Progenitor cell of endocrine pancreas (in vitro differentiated cells): ENCODE measurements around the gene PWP2. TPM values are rescaled to one million over a fixed set of nuclear protein-coding genes. Genes with fewer than 3 reads are reported as not detected.
"Not testable (repeated sequence)": the region's sequence is repeated elsewhere in the genome, so short reads cannot be mapped to it uniquely, and the experiment has no call there.

Experiments used
- DNase-seq: peaks from one replicate; pipeline ENCODE4 v3.0.0; 2021; ENCODE audit warnings: low spot score; ENCODE audit not compliant: unreplicated experiment
- H3K27ac Mint-ChIP-seq: 2 replicates; pipeline ENCODE4 v1.8.0; 2021; ENCODE audit warnings: mild to moderate bottlenecking, moderate library complexity, mixed read lengths
- H3K27me3 Mint-ChIP-seq: 2 replicates; pipeline ENCODE4 v1.8.0; 2021; ENCODE audit warnings: mixed read lengths
- H3K36me3 Mint-ChIP-seq: 2 replicates; pipeline ENCODE4 v1.8.0; 2022; ENCODE audit warnings: mixed read lengths; ENCODE audit not compliant: insufficient read depth
- H3K4me1 Mint-ChIP-seq: 2 replicates; pipeline ENCODE4 v1.8.0; 2021; ENCODE audit warnings: low read depth, mixed read lengths
- H3K4me3 Mint-ChIP-seq: 2 replicates; pipeline ENCODE4 v1.8.0; 2021; ENCODE audit warnings: low read depth, mild to moderate bottlenecking, moderate library complexity, mixed read lengths
- H3K9me3 Mint-ChIP-seq: 2 replicates; pipeline ENCODE4 v1.8.0; 2021; ENCODE audit warnings: low read depth, mixed read lengths
- total RNA-seq: library from RNA; stranded (reverse); gene quantifications from 2 replicates; pipeline ENCODE4 v1.2.1, GENCODE V29; 2021
- TF ChIP-seq, protein P1 (sequence below): fragments of 200-600 bp; sonication (generic); IDR thresholded peaks from one replicate; pipeline ENCODE4 v1.5.0; 2021; ENCODE audit warnings: antibody characterized with exemption, mild to moderate bottlenecking; ENCODE audit not compliant: unreplicated experiment

Gene PWP2
- total RNA-seq, 1 donor from 2014 or later = 7.0 TPM

DNA sequence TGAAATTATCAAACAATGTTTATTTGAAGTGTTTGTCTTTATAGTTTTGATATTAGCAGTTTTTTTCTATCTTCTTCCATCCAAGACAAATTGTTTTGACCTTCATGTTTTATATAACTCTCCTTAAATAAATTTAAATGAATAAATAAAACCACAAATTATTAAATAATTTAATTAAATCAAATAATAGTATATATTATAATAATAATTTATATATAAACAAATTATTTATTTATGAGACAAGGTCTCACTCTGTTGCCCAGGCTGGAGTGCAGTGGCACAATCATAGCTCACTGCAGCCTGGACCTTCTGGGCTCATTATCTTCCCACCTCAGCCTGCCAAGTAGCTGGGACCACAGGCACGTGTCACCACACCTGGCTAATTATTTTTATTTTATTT, 12.4 kb upstream of the PWP2 start:
- TF ChIP-seq, protein P1, sequence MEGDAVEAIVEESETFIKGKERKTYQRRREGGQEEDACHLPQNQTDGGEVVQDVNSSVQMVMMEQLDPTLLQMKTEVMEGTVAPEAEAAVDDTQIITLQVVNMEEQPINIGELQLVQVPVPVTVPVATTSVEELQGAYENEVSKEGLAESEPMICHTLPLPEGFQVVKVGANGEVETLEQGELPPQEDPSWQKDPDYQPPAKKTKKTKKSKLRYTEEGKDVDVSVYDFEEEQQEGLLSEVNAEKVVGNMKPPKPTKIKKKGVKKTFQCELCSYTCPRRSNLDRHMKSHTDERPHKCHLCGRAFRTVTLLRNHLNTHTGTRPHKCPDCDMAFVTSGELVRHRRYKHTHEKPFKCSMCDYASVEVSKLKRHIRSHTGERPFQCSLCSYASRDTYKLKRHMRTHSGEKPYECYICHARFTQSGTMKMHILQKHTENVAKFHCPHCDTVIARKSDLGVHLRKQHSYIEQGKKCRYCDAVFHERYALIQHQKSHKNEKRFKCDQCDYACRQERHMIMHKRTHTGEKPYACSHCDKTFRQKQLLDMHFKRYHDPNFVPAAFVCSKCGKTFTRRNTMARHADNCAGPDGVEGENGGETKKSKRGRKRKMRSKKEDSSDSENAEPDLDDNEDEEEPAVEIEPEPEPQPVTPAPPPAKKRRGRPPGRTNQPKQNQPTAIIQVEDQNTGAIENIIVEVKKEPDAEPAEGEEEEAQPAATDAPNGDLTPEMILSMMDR = no peak
- no peaks in the 10 kb centered on the region for H3K27me3 Mint-ChIP-seq
- H3K36me3 Mint-ChIP-seq = peaks cover 3% of the 10 kb centered on the region
- no peak overlapping the region for H3K4me3 Mint-ChIP-seq
- DNase-seq = no peak
- H3K9me3 Mint-ChIP-seq = no peaks in the 10 kb centered on the region
- no peak overlapping the region for H3K27ac Mint-ChIP-seq
- no peaks in the 10 kb centered on the region for H3K4me1 Mint-ChIP-seq

DNA sequence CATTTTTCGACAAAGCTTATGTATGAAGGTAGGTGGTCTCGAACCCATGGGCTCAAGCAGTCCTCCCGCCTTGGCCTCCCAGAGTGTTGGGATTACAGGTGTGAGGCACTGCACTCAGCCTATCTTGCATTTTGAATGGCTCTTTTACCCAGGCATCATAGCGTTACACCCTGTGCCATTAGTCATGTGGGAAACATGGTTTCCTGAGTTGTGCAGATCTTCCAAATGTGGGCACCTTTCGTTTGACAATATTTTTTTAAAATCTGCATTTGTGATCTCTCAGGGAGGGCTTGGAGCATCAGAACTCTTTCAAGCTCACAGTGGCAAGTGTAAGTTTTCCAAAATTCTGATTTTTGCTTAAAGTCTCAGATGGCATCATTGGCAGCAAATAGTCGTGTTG, 8.7 kb upstream of the PWP2 start:
- not testable (repeated sequence) for H3K4me3 Mint-ChIP-seq, H3K27me3 Mint-ChIP-seq, H3K27ac Mint-ChIP-seq, H3K36me3 Mint-ChIP-seq, H3K4me1 Mint-ChIP-seq, H3K9me3 Mint-ChIP-seq, DNase-seq

DNA sequence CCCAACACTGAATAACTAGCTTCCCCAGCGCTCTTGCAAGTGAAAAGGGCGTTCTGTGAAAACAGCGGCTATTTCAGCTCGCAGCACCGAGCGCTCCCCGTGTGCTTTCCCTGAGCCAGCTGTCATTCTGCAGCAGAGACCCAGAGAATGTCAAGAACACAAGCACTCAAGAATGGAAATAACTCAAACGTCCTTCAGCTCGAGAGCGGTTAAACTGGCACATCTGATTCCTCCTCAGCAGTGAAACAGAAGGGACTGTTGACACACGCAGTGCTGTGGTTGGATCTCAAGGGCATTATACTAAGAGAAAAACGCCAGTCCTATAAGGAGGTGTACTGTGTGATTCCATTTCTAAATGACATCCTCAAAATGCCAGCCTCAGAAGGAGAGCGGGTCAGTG, 8.2 kb upstream of the PWP2 start:
- H3K9me3 Mint-ChIP-seq, H3K4me1 Mint-ChIP-seq, H3K36me3 Mint-ChIP-seq, DNase-seq, H3K4me3 Mint-ChIP-seq, H3K27ac Mint-ChIP-seq, H3K27me3 Mint-ChIP-seq: not testable (repeated sequence)

DNA sequence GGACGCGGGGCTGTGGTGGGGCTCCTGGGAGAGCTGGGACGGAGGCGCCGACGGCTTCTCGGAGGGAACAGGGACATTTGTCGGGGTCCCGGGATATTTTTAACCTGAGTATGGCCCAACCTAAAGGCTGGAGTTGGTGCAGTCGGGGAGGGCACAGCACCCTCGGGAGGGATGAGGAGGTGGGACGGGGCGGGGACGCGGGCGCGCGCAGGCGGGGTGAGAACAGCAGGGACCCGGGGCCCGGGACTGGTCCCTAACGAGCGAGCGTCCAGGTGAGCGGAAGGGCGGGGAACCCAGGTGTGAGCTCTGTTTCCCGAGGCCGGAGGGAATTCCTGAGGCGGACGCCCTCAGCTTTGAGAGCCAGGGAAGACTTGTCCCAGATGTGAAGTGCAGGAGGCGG, 390 bp downstream of the PWP2 start:
- H3K9me3 Mint-ChIP-seq, H3K27ac Mint-ChIP-seq, H3K27me3 Mint-ChIP-seq, DNase-seq, H3K36me3 Mint-ChIP-seq, H3K4me3 Mint-ChIP-seq, H3K4me1 Mint-ChIP-seq: not testable (repeated sequence)

DNA sequence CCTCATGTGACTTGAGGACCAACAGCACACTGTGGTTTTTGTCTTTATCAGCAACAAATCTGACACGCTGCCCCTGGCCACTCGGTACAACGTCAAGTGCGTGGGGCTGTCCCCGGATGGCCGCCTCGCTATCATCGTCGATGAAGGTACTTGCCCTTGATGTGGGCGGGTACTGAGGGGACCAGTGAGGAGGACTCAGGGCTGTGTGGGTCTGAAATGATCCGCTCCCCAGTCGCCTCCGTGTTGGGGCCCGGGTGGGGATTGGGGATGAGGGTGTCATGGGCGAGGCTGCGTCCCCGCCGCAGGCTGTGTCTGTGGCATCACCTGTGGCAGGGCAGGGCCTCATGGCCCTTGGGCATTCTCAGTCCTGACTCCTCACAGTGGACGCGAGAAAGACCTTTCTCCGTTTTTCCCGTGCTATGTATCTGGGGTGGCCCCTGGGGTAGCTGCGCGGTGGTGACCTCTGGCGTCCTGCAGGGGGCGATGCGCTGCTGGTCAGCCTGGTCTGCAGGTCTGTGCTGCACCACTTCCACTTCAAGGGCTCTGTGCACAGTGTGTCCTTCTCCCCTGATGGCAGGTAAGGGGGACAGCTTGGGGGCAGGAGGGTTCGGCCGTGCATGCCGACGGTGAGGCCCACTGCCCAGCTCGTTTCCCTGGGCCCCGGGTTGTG, 6.6 kb downstream of the PWP2 start:
- H3K4me1 Mint-ChIP-seq, H3K27me3 Mint-ChIP-seq, DNase-seq, H3K36me3 Mint-ChIP-seq, H3K27ac Mint-ChIP-seq, H3K9me3 Mint-ChIP-seq, H3K4me3 Mint-ChIP-seq: not testable (repeated sequence)

DNA sequence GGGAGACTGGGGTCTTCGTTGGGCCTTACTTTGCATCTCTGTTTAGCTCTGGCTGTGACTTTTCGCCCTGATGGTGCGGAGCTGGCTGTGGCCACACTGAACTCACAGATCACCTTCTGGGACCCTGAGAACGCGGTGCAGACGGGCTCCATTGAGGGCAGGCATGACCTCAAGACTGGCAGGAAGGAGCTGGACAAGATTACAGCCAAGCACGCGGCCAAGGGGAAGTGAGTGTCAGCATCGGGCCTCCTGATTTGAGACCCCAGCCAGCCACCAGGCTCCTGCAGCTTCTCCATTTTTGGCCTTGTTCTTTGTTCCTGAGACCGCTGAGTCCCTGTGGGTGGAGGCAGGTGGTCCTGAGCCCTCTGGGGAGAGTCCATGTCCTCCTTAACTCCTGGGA, 14.9 kb downstream of the PWP2 start:
- H3K27ac Mint-ChIP-seq, H3K9me3 Mint-ChIP-seq, H3K36me3 Mint-ChIP-seq, H3K4me1 Mint-ChIP-seq, H3K4me3 Mint-ChIP-seq, H3K27me3 Mint-ChIP-seq, DNase-seq: not testable (repeated sequence)

DNA sequence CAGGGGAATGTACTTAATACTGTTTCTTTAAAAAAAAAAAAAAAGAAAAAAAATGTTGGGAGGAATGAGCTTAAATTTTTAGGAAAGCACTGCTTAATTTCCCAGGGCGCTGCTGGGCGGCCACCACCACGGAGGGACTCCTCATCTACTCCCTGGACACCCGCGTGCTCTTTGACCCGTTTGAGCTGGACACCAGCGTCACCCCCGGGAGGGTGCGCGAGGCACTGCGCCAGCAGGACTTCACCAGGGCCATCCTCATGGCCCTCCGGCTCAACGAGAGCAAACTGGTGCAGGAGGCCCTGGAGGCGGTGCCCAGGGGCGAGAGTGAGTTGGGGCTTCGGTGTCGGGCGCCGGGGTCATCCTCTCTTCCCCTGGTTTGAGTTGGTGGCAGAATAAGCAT, 20.6 kb downstream of the PWP2 start:
- not testable (repeated sequence) for DNase-seq, H3K27me3 Mint-ChIP-seq, H3K4me3 Mint-ChIP-seq, H3K27ac Mint-ChIP-seq, H3K4me1 Mint-ChIP-seq, H3K36me3 Mint-ChIP-seq, H3K9me3 Mint-ChIP-seq

DNA sequence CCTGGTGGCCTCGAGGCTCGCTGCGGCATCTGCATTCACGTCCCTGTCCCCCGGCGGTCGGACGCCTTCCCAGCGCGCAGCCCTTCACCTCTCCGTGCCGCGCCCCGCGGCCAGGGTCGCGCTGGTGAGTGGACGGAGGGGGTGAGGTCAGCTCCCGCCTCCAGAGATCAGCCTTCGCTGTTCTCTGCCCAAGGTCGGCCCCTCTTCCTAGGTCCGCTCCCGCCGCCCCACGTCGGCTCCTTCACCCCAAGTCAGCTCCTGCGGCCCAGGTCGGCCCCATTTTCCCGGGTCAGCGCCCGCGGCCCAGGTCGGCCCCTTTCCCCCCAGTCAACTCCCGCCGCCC, 26.5 kb downstream of the PWP2 start:
- not testable (repeated sequence) for H3K4me3 Mint-ChIP-seq, DNase-seq, H3K9me3 Mint-ChIP-seq, H3K27me3 Mint-ChIP-seq, H3K4me1 Mint-ChIP-seq, H3K36me3 Mint-ChIP-seq, H3K27ac Mint-ChIP-seq

DNA sequence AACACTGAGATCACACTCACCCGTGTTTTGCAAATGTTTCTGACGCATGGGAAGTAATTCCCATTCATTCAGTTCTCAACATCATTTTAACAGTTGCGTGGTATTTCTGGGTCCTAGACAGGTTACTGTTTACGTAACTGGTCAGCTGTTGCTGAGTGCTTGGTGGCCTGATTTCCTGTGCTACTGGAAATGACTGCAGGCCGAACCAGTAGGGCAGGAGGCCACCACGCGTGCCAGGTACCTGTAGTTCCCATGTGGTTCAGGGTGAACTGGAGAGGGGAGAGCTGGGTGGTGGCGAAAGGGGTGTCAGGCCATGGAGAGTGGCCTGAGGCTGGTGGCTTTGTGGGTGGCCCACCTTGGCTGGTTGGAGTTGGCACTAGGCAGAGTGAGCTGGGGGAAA, 27.5 kb downstream of the PWP2 start:
- H3K27me3 Mint-ChIP-seq, H3K9me3 Mint-ChIP-seq, DNase-seq, H3K27ac Mint-ChIP-seq, H3K36me3 Mint-ChIP-seq, H3K4me1 Mint-ChIP-seq, H3K4me3 Mint-ChIP-seq: not testable (repeated sequence)

DNA sequence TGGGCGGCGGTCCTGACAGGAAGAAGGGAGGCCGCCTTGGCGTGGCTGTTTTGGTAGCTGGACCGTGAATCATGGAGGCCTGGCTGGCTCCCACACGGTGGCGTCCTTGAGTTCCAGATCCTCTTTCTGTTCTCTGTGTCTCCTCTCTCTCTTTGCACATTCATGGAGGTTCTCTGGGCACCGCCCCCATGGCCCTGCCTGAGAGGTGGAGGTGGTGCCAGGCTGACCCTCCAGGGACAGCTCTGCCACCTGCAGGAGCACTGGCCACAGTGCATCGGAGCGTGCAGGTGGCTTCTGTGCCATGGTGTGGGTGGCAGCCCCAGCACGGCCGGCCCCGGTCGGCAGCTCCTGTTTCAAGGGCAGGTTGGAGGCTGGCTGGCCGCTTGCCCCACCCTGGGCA, 30.8 kb downstream of the PWP2 start:
- H3K27ac Mint-ChIP-seq, H3K36me3 Mint-ChIP-seq, H3K9me3 Mint-ChIP-seq, H3K4me1 Mint-ChIP-seq, H3K4me3 Mint-ChIP-seq, DNase-seq, H3K27me3 Mint-ChIP-seq: not testable (repeated sequence)

DNA sequence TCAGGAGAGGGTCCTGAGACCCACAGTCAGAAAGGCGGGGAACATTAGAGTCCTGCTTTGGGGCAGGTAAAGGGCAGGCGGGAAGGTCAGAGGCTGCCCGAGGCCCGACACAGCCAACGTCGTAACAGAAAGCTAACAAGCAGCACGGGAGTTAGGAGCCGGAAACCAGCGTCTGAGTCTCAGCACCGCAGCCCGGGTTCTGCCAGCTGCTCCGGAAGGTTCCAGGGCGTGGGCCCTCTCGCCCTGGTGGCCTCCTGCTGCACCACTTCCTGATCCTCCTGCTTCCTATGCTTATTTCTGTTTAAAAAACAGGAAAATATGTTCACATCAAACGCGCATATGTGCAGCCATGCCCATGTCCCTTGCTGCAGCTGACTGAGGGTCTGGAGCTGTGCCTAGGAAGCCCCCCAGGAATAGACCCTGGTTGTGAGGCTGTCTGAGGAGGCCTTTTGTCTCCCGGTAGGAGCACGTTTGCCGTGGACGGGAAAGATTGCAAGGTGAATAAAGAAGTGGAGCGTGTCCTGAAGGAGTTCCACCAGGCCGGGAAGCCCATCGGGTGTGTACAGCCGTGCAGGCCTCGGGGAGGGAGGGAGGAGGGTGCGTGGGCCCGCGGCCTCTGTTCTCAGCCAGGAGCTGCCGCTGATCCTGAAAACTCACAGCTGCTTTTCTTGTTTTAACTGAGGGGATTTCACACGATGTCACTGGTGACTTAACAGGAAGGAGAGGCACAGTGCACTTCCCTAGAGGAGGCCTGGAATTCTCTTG, 32.8 kb downstream of the PWP2 start:
- not testable (repeated sequence) for H3K27ac Mint-ChIP-seq, H3K4me3 Mint-ChIP-seq

DNA sequence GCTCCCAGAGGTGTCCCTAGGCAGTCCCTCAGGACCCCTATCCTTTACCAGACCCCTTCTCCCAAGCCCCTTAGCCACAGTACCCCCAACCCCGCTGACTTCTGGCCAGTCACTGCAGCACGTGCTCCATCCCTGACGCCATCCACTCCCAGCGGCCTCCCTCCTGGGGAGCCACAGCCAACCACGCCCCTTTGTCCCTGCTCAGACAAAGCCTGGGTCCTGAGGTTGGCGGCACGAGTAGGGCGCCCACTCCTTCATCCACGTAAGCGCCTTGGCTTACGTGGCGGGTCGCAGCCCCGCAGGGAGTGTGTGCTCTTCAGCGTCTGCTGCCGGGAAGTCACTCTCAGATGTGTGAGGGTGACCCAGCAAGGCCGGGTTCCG, 33.3 kb downstream of the PWP2 start:
- not testable (repeated sequence) for H3K27me3 Mint-ChIP-seq

More for the DNA sequence above, 32.8 kb downstream of the PWP2 start:
- not testable (repeated sequence) for H3K36me3 Mint-ChIP-seq, H3K4me1 Mint-ChIP-seq, DNase-seq, H3K27me3 Mint-ChIP-seq, H3K9me3 Mint-ChIP-seq

DNA sequence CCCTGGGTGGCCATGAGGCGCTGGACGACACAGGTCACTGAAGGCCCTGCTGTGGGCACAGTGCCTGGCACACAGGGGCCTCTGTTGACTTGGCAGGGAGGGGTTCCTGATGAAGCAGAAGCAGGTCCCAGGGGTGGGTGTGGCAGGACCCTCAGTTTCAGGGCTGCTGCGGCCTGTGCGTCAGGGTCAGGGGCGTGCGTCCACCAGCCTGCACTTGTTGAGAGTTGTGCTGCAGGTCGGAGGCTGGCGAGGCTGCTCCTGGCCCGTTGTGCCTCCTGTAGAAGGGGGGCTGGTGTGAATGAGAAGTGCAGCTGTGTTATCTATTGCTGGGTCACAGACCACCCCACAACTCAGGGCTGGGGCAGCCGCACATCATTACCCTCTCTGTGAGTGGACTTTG, 35.3 kb downstream of the PWP2 start:
- not testable (repeated sequence) for H3K27ac Mint-ChIP-seq, H3K27me3 Mint-ChIP-seq, DNase-seq, H3K4me3 Mint-ChIP-seq, H3K9me3 Mint-ChIP-seq, H3K36me3 Mint-ChIP-seq, H3K4me1 Mint-ChIP-seq

More for the DNA sequence above, 33.3 kb downstream of the PWP2 start:
- not testable (repeated sequence) for H3K4me1 Mint-ChIP-seq, H3K36me3 Mint-ChIP-seq, H3K27ac Mint-ChIP-seq, DNase-seq, H3K9me3 Mint-ChIP-seq, H3K4me3 Mint-ChIP-seq
